Activated naive CD8-positive, alpha-beta T cell (primary cell): ENCODE data around the gene LOXL1.
A peak's percentile ranks its signal among the peaks of the same experiment; 100 is the strongest.

Experiments
- H3K27ac Mint-ChIP-seq: one replicate; pipeline ENCODE4 v1.8.0; 2021; ENCODE audit warnings: mixed read lengths
- H3K27me3 Mint-ChIP-seq: one replicate; pipeline ENCODE4 v1.8.0; 2021; ENCODE audit warnings: mixed read lengths
- H3K36me3 Mint-ChIP-seq: one replicate; pipeline ENCODE4 v1.8.0; 2021; ENCODE audit warnings: mixed read lengths
- H3K4me1 Mint-ChIP-seq: one replicate; pipeline ENCODE4 v1.8.0; 2021; ENCODE audit warnings: low read depth, mixed read lengths
- H3K4me3 Mint-ChIP-seq: one replicate; pipeline ENCODE4 v1.8.0; 2021; ENCODE audit warnings: mild to moderate bottlenecking, mixed read lengths
- H3K9me3 Mint-ChIP-seq: one replicate; pipeline ENCODE4 v1.8.0; 2021; ENCODE audit warnings: low read depth, mixed read lengths

LOXL1 gene

GRCh38 chr15:73981761-73982221 is 55.5 kb downstream of the LOXL1 start:
- peaks cover 4% of the 10 kb centered on the region for H3K36me3 Mint-ChIP-seq
- no peaks in the 10 kb centered on the region for H3K9me3 Mint-ChIP-seq
- H3K4me3 Mint-ChIP-seq: peak overlapping the region; percentile 78
- peaks cover 49% of the 10 kb centered on the region for H3K4me1 Mint-ChIP-seq
- H3K27me3 Mint-ChIP-seq: no peaks in the 10 kb centered on the region
- H3K27ac Mint-ChIP-seq: peak overlapping the region; percentile 89

- no peaks in the 10 kb centered on the region for H3K9me3 Mint-ChIP-seq
- peaks cover 6% of the 10 kb centered on the region for H3K36me3 Mint-ChIP-seq
- H3K4me1 Mint-ChIP-seq: peaks cover 54% of the 10 kb centered on the region
- H3K27me3 Mint-ChIP-seq: no peaks in the 10 kb centered on the region
- peak overlapping the region; percentile 89 for H3K27ac Mint-ChIP-seq
- H3K4me3 Mint-ChIP-seq: peak overlapping the region; percentile 78
Measured at GRCh38 chr15:73982222-73982962, 56.1 kb downstream of the LOXL1 start.

- no peaks in the 10 kb centered on the region for H3K27me3 Mint-ChIP-seq
- H3K4me1 Mint-ChIP-seq: peaks cover 55% of the 10 kb centered on the region
- peaks cover 6% of the 10 kb centered on the region for H3K36me3 Mint-ChIP-seq
- peak overlapping the region; percentile 16 for H3K27ac Mint-ChIP-seq
- no peaks in the 10 kb centered on the region for H3K9me3 Mint-ChIP-seq
- H3K4me3 Mint-ChIP-seq: no peak overlapping the region
Measured at GRCh38 chr15:73983211-73983727, 57.0 kb downstream of the LOXL1 start.

GRCh38 chr15:73983773-73984172 is 57.5 kb downstream of the LOXL1 start:
- peaks cover 55% of the 10 kb centered on the region for H3K4me1 Mint-ChIP-seq
- peaks cover 6% of the 10 kb centered on the region for H3K36me3 Mint-ChIP-seq
- H3K27ac Mint-ChIP-seq: peak overlapping the region; percentile 35
- no peak overlapping the region for H3K4me3 Mint-ChIP-seq
- H3K27me3 Mint-ChIP-seq: no peaks in the 10 kb centered on the region
- no peaks in the 10 kb centered on the region for H3K9me3 Mint-ChIP-seq

- peaks cover 6% of the 10 kb centered on the region for H3K36me3 Mint-ChIP-seq
- peaks cover 52% of the 10 kb centered on the region for H3K4me1 Mint-ChIP-seq
- H3K27ac Mint-ChIP-seq: peak overlapping the region; percentile 41
- H3K9me3 Mint-ChIP-seq: no peaks in the 10 kb centered on the region
- no peak overlapping the region for H3K4me3 Mint-ChIP-seq
- no peaks in the 10 kb centered on the region for H3K27me3 Mint-ChIP-seq
Measured at GRCh38 chr15:73984208-73984979, 58.1 kb downstream of the LOXL1 start.

- Mint-ChIP-seq H3K27me3 (no peaks in the 10 kb centered on the region), H3K27ac (peak overlapping the region; percentile 41), H3K4me1 (peaks cover 52% of the 10 kb centered on the region), H3K36me3 (peaks cover 6% of the 10 kb centered on the region), H3K9me3 (no peaks in the 10 kb centered on the region), H3K4me3 (no peak overlapping the region)
Measured at GRCh38 chr15:73985101-73985873, 59.0 kb downstream of the LOXL1 start.

- Mint-ChIP-seq H3K9me3 (no peaks in the 10 kb centered on the region), H3K27ac (no peak overlapping the region), H3K4me1 (peaks cover 45% of the 10 kb centered on the region), H3K4me3 (no peak overlapping the region), H3K27me3 (no peaks in the 10 kb centered on the region), H3K36me3 (peaks cover 6% of the 10 kb centered on the region)
Measured at GRCh38 chr15:73986055-73986775, 60.0 kb downstream of the LOXL1 start.

GRCh38 chr15:73986776-73987056 is 60.5 kb downstream of the LOXL1 start:
- Mint-ChIP-seq H3K27me3 (no peaks in the 10 kb centered on the region), H3K27ac (no peak overlapping the region), H3K4me1 (peaks cover 43% of the 10 kb centered on the region), H3K4me3 (no peak overlapping the region), H3K36me3 (peaks cover 6% of the 10 kb centered on the region), H3K9me3 (no peaks in the 10 kb centered on the region)

GRCh38 chr15:73987250-73987649 is 61.0 kb downstream of the LOXL1 start:
- H3K9me3 Mint-ChIP-seq: no peaks in the 10 kb centered on the region
- no peak overlapping the region for H3K27ac Mint-ChIP-seq
- H3K36me3 Mint-ChIP-seq: peaks cover 6% of the 10 kb centered on the region
- H3K4me3 Mint-ChIP-seq: no peak overlapping the region
- H3K4me1 Mint-ChIP-seq: peaks cover 38% of the 10 kb centered on the region
- H3K27me3 Mint-ChIP-seq: no peaks in the 10 kb centered on the region

- Mint-ChIP-seq H3K4me1 (peaks cover 39% of the 10 kb centered on the region), H3K27me3 (no peaks in the 10 kb centered on the region), H3K27ac (no peak overlapping the region), H3K4me3 (no peak overlapping the region), H3K36me3 (peaks cover 6% of the 10 kb centered on the region), H3K9me3 (no peaks in the 10 kb centered on the region)
Measured at GRCh38 chr15:73987681-73988444, 61.6 kb downstream of the LOXL1 start.

GRCh38 chr15:73988445-73988969 is 62.2 kb downstream of the LOXL1 start:
- H3K36me3 Mint-ChIP-seq: peaks cover 6% of the 10 kb centered on the region
- peaks cover 37% of the 10 kb centered on the region for H3K4me1 Mint-ChIP-seq
- H3K27ac Mint-ChIP-seq: no peak overlapping the region
- no peaks in the 10 kb centered on the region for H3K27me3 Mint-ChIP-seq
- H3K4me3 Mint-ChIP-seq: no peak overlapping the region
- H3K9me3 Mint-ChIP-seq: no peaks in the 10 kb centered on the region

- H3K4me1 Mint-ChIP-seq: peaks cover 40% of the 10 kb centered on the region
- H3K9me3 Mint-ChIP-seq: no peaks in the 10 kb centered on the region
- H3K27ac Mint-ChIP-seq: no peak overlapping the region
- peaks cover 4% of the 10 kb centered on the region for H3K36me3 Mint-ChIP-seq
- no peak overlapping the region for H3K4me3 Mint-ChIP-seq
- H3K27me3 Mint-ChIP-seq: no peaks in the 10 kb centered on the region
Measured at GRCh38 chr15:73989001-73989798, 62.9 kb downstream of the LOXL1 start.
